Neural progenitor cell (in vitro differentiated cells): ENCODE data around the gene VARS2. TPM values are rescaled to one million over a fixed set of nuclear protein-coding genes. Genes with fewer than 3 reads are reported as not detected.

ENCODE experiments used
- DNase-seq: peaks from one replicate; pipeline ENCODE4 v3.0.0-alpha.2; 2016; ENCODE audit warnings: low spot score
- H2AFZ ChIP-seq: fragments of 200-600 bp; sonication (generic); replicated peaks from 2 replicates; pipeline ENCODE4 v1.6.1; 2016; ENCODE audit warnings: antibody characterized with exemption
- H3F3A ChIP-seq: fragments of 200-600 bp; sonication (generic); 2 replicates; pipeline ENCODE4 v1.6.1; 2016; ENCODE audit warnings: antibody characterized with exemption, low read depth
- H3K27ac ChIP-seq: fragments of 200-600 bp; sonication (generic); 2 replicates; pipeline ENCODE4 v1.5.1; 2016; ENCODE audit warnings: mild to moderate bottlenecking
- H3K27me3 ChIP-seq: fragments of 200-600 bp; sonication (generic); 2 replicates; pipeline ENCODE4 v1.6.1; 2016; ENCODE audit warnings: mild to moderate bottlenecking, moderate library complexity
- H3K36me3 ChIP-seq: fragments of 200-600 bp; sonication (generic); 2 replicates; pipeline ENCODE4 v1.5.1; 2016
- H3K4me1 ChIP-seq: fragments of 200-600 bp; sonication (generic); 2 replicates; pipeline ENCODE4 v1.6.1; 2016; ENCODE audit warnings: mixed run types
- H3K4me2 ChIP-seq: fragments of 200-600 bp; sonication (generic); 2 replicates; pipeline ENCODE4 v1.6.1; 2016
- H3K4me3 ChIP-seq: fragments of 200-600 bp; sonication (generic); 2 replicates; pipeline ENCODE4 v1.5.1; 2016
- H3K79me2 ChIP-seq: fragments of 200-600 bp; sonication (generic); 2 replicates; pipeline ENCODE4 v1.6.1; 2016; ENCODE audit warnings: low read depth
- H3K9ac ChIP-seq: fragments of 200-600 bp; sonication (generic); 2 replicates; pipeline ENCODE4 v1.6.1; 2016
- H3K9me3 ChIP-seq: fragments of 200-600 bp; sonication (generic); 2 replicates; pipeline ENCODE4 v1.5.1; 2016; ENCODE audit warnings: low read depth
- H4K20me1 ChIP-seq: fragments of 200-600 bp; sonication (generic); 2 replicates; pipeline ENCODE4 v1.6.1; 2016; ENCODE audit warnings: low read depth
- H3K27ac Mint-ChIP-seq: 3 replicates; pipeline ENCODE4 v1.8.0; 2021; ENCODE audit warnings: mixed read lengths
- H3K27me3 Mint-ChIP-seq: 2 replicates; pipeline ENCODE4 v1.8.0; 2022; ENCODE audit warnings: low read depth, mild to moderate bottlenecking, inconsistent platforms, moderate library complexity, mixed read lengths; ENCODE audit not compliant: insufficient read depth
- H3K36me3 Mint-ChIP-seq: 3 replicates; pipeline ENCODE4 v1.8.0; 2021; ENCODE audit warnings: mixed read lengths
- H3K4me1 Mint-ChIP-seq: 3 replicates; pipeline ENCODE4 v1.8.0; 2021; ENCODE audit warnings: mixed read lengths
- H3K4me3 Mint-ChIP-seq: 3 replicates; pipeline ENCODE4 v1.8.0; 2021; ENCODE audit warnings: mild to moderate bottlenecking, moderate library complexity, mixed read lengths
- H3K9me3 Mint-ChIP-seq: 3 replicates; pipeline ENCODE4 v1.8.0; 2020; ENCODE audit warnings: mixed read lengths
- CTCF ChIP-seq: fragments of 200-600 bp; sonication (generic); IDR thresholded peaks from 2 replicates; pipeline ENCODE4 v1.5.1; 2017; ENCODE audit warnings: antibody characterized with exemption, mild to moderate bottlenecking
- EZH2 ChIP-seq: fragments of 200-600 bp; sonication (generic); IDR thresholded peaks from 2 replicates; pipeline ENCODE4 v1.6.1; 2017; ENCODE audit warnings: antibody characterized with exemption, mild to moderate bottlenecking, moderate library complexity
- EZH2phosphoT487 ChIP-seq: fragments of 200-600 bp; sonication (generic); IDR thresholded peaks from 2 replicates; pipeline ENCODE4 v1.6.1; 2017; ENCODE audit warnings: antibody characterized with exemption
- total RNA-seq: library from RNA; depleted of rRNA; stranded (reverse); fragments of >200 nt; gene quantifications from 2 replicates; pipeline ENCODE4 v1.2.3, GENCODE V29; 2015; ENCODE audit warnings: low replicate concordance

The VARS2 gene
- total RNA-seq, 1 donor from 2014 or later = 21.5 TPM

GRCh38 chr6:30882759-30883684 is 31.0 kb upstream of the VARS2 start:
- H3K79me2 ChIP-seq = peaks cover 72% of the 10 kb centered on the region
- H2AFZ ChIP-seq = no peak overlapping the region
- no peaks in the 10 kb centered on the region for H3K27me3 ChIP-seq
- peak; percentile 82 for DNase-seq
- TF ChIP-seq EZH2phosphoT487 (no peak), EZH2 (no peak), CTCF (no peak)
- H4K20me1 ChIP-seq = peaks cover 44% of the 10 kb centered on the region
- peaks cover 3% of the 10 kb centered on the region for H3K36me3 Mint-ChIP-seq
- H3K4me1 Mint-ChIP-seq = peaks cover 74% of the 10 kb centered on the region
- peak overlapping the region; percentile 77 for H3K9ac ChIP-seq
- H3K4me3 Mint-ChIP-seq = peak overlapping the region; percentile 97
- no peaks in the 10 kb centered on the region for H3K9me3 ChIP-seq
- peaks cover 4% of the 10 kb centered on the region for H3K36me3 ChIP-seq
- H3K4me3 ChIP-seq = peak overlapping the region; percentile 74
- H3K9me3 Mint-ChIP-seq = no peaks in the 10 kb centered on the region
- peaks cover 16% of the 10 kb centered on the region for H3K27me3 Mint-ChIP-seq
- H3K27ac Mint-ChIP-seq = peak overlapping the region; percentile 99
- peaks cover 53% of the 10 kb centered on the region for H3K4me1 ChIP-seq
- peak overlapping the region; percentile 91 for H3K27ac ChIP-seq
- H3K4me2 ChIP-seq = peak overlapping the region; percentile 99
- peaks cover 85% of the 10 kb centered on the region for H3F3A ChIP-seq

GRCh38 chr6:30883685-30884520 is 30.1 kb upstream of the VARS2 start, which contains the start of gene DDR1:
TSS of gene DDR1 (plus strand) at chr6:30884519. CDS start at chr6:30888730, 4,211 bp downstream.
- Histone ChIP-seq H3K27me3 (no peaks in the 10 kb centered on the region), H3K4me1 (peaks cover 51% of the 10 kb centered on the region), H3K79me2 (peaks cover 81% of the 10 kb centered on the region), H3F3A (peaks cover 77% of the 10 kb centered on the region), H3K4me3 (peak within 1 kb of the TSS; percentile 74), H2AFZ (no peak within 1 kb of the TSS), H3K27ac (peak within 1 kb of the TSS; percentile 91), H3K9ac (peak within 1 kb of the TSS; percentile 77), H3K36me3 (peaks cover 4% of the 10 kb centered on the region), H3K9me3 (no peaks in the 10 kb centered on the region), H3K4me2 (peak within 1 kb of the TSS; percentile 99), H4K20me1 (peaks cover 52% of the 10 kb centered on the region)
- TF ChIP-seq EZH2 (no peak), EZH2phosphoT487 (no peak), CTCF (no peak)
- H3K4me3 Mint-ChIP-seq = peak within 1 kb of the TSS; percentile 97
- peak within 1 kb of the TSS; percentile 100 for H3K27ac Mint-ChIP-seq
- peaks cover 15% of the 10 kb centered on the region for H3K27me3 Mint-ChIP-seq
- peaks cover 5% of the 10 kb centered on the region for H3K36me3 Mint-ChIP-seq
- peaks cover 72% of the 10 kb centered on the region for H3K4me1 Mint-ChIP-seq
- peak; percentile 76 for DNase-seq
- no peaks in the 10 kb centered on the region for H3K9me3 Mint-ChIP-seq

DNA sequence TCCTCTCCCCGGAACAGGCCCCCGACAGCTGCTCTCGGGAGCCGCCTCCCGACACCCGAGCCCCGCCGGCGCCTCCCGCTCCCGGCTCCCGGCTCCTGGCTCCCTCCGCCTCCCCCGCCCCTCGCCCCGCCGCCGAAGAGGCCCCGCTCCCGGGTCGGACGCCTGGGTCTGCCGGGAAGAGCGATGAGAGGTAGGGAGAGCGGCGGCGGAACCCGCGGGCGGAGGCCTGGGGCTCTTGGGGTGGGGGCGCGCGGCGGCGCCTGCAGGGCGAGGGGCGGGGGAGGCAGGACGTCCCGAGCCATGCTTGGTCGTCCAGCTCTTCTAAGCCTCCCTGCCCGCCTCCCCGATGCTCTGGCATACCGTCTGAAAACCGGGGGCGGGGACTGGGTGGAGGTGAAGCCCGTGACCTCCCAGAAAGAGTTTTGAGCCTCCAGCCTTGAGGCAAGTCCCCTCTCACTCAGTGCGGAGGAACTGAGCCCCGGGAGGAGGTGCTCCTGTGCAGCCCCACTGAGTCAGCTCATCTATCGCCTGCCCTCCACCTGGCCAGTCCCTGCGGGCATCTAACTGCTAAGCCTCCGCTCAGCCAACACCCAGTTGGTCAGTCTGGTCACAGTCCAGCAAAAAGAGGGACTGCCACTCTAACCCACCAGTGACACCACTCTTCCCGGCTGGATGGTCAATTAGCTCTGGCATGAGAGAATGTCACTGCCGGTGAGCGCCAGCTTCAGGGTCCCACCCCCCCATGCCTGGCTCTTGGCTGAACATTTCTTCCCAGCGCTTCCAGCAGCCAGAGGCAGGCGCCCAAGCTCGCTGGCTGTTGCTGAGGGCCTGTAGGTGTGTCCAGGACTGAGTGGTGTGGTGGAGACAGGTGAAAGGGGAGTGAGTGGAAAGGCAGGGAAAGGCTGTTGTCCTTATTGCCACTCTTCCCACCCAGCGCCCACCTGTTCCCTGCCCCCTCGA is 29.2 kb upstream of the VARS2 start:
- peak overlapping the region; percentile 100 for H3K27ac Mint-ChIP-seq
- Histone ChIP-seq H3K4me1 (peaks cover 51% of the 10 kb centered on the region), H4K20me1 (peaks cover 61% of the 10 kb centered on the region), H3K4me2 (peak overlapping the region; percentile 99), H3K4me3 (peak overlapping the region; percentile 74), H3K27ac (peak overlapping the region; percentile 91), H3K36me3 (peaks cover 4% of the 10 kb centered on the region), H3K9me3 (no peaks in the 10 kb centered on the region), H3F3A (peaks cover 71% of the 10 kb centered on the region), H3K27me3 (no peaks in the 10 kb centered on the region), H3K79me2 (peaks cover 90% of the 10 kb centered on the region), H2AFZ (no peak overlapping the region), H3K9ac (peak overlapping the region; percentile 74)
- peaks cover 9% of the 10 kb centered on the region for H3K36me3 Mint-ChIP-seq
- DNase-seq = peak; percentile 76
- peak overlapping the region; percentile 88 for H3K4me3 Mint-ChIP-seq
- peaks cover 69% of the 10 kb centered on the region for H3K4me1 Mint-ChIP-seq
- peaks cover 15% of the 10 kb centered on the region for H3K27me3 Mint-ChIP-seq
- H3K9me3 Mint-ChIP-seq = no peaks in the 10 kb centered on the region
- TF ChIP-seq EZH2phosphoT487 (no peak), CTCF (no peak), EZH2 (no peak)
